ENCODE results near the gene ZNF605.
"Not testable (repeated sequence)": the region's sequence is repeated elsewhere in the genome, so short reads cannot be mapped to it uniquely, and the experiment has no call there.

Gene ZNF605

DNA sequence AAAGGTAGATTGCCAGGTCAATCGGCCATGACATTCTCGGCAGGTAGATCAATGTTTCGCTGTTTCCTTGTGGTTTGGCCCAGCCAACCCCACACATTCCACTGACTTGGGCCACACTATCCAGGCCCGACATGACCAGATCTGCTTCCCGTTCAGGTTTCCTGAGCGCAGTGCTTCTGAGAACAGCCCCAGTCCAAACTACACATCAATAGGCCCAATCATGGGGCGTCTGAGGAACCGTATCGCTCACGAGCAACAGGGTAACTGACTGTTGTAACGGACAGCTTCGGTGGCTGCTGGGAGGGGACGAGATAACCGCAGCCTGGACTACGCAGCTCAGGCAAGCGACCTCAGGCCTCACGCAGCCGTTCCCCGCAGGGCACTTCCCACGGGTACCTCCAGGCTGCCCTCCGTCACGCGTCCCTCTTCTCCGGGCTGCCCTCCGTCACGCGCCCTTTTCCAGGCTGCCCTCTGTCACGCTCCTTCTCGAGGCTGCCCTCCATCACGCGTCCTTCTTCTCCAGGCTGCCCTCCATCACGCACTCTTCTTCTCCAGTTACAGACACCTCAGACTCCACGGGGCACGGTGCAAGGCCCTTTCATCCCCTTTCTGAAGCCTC lies 14.7 kb downstream of the ZNF605 start:
- Histone ChIP-seq H3K79me2 (ENCODE audit: insufficient read depth, low read depth) (no peaks in the 10 kb centered on the region), H2AFZ (ENCODE audit: low read depth) (no peak overlapping the region), H3K9ac (no peak overlapping the region), H3K4me1 (ENCODE audit: low read depth, poor library complexity, severe bottlenecking) (no peaks in the 10 kb centered on the region), H3K27ac (no peak overlapping the region), H3K4me3 (IDR thresholded peaks at IDR 0.05; ENCODE audit: insufficient read depth, low read depth, low read length) (no peak overlapping the region), H3K4me2 (no peak overlapping the region), H3K27me3 (ENCODE audit: insufficient read depth, low read depth) (no peaks in the 10 kb centered on the region), H4K20me1 (ENCODE audit: insufficient read depth) (no peaks in the 10 kb centered on the region), H3K36me3 (ENCODE audit: insufficient read depth) (no peaks in the 10 kb centered on the region)
- TF ChIP-seq, protein P1, sequence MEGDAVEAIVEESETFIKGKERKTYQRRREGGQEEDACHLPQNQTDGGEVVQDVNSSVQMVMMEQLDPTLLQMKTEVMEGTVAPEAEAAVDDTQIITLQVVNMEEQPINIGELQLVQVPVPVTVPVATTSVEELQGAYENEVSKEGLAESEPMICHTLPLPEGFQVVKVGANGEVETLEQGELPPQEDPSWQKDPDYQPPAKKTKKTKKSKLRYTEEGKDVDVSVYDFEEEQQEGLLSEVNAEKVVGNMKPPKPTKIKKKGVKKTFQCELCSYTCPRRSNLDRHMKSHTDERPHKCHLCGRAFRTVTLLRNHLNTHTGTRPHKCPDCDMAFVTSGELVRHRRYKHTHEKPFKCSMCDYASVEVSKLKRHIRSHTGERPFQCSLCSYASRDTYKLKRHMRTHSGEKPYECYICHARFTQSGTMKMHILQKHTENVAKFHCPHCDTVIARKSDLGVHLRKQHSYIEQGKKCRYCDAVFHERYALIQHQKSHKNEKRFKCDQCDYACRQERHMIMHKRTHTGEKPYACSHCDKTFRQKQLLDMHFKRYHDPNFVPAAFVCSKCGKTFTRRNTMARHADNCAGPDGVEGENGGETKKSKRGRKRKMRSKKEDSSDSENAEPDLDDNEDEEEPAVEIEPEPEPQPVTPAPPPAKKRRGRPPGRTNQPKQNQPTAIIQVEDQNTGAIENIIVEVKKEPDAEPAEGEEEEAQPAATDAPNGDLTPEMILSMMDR (conservative IDR thresholded peaks at IDR 0.05; ENCODE audit: low read depth, low read length) = no peak

DNA sequence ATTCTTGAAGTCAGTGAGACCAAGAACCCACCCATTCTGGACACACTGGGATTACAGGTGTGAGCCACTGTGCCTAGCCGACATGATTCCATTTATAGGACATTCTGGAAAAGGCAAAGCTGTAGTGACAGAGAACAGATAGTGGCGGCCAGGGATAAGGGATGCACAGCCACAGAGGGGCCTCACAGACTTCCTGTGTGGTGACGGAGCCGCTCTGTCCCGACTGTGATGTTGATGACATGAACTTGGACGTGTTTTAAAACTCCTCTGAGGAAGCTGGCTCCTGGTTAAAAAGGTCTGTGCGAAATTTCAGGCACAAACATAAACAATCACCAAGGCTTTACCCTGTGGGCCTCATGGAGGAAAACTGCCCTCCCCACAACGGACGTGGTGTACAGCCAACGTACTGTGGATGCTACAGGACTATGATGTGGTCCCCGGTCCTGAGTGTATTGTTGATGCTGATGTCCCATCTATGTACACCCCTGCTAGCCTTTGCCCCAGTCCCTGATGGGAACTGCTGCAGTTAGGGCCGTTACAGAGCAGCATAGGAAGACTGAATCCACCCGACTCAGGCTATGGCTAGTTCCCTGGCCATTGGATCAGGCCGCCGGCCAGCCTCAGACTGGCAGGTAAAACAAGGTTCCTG lies 15.9 kb downstream of the ZNF605 start:
- TF ChIP-seq, protein P1 (conservative IDR thresholded peaks at IDR 0.05; ENCODE audit: low read depth, low read length) = no peak
- H3K4me3 ChIP-seq (IDR thresholded peaks at IDR 0.05; ENCODE audit: insufficient read depth, low read depth, low read length) = no peak overlapping the region
- H3K36me3 ChIP-seq (ENCODE audit: insufficient read depth) = no peaks in the 10 kb centered on the region
- no peaks in the 10 kb centered on the region for H3K4me1 ChIP-seq (ENCODE audit: low read depth, poor library complexity, severe bottlenecking)
- no peaks in the 10 kb centered on the region for H4K20me1 ChIP-seq (ENCODE audit: insufficient read depth)
- H3K9ac ChIP-seq = no peak overlapping the region
- no peak overlapping the region for H2AFZ ChIP-seq (ENCODE audit: low read depth)
- no peaks in the 10 kb centered on the region for H3K79me2 ChIP-seq (ENCODE audit: insufficient read depth, low read depth)
- no peak overlapping the region for H3K27ac ChIP-seq
- H3K4me2 ChIP-seq = no peak overlapping the region
- H3K27me3 ChIP-seq (ENCODE audit: insufficient read depth, low read depth) = no peaks in the 10 kb centered on the region

DNA sequence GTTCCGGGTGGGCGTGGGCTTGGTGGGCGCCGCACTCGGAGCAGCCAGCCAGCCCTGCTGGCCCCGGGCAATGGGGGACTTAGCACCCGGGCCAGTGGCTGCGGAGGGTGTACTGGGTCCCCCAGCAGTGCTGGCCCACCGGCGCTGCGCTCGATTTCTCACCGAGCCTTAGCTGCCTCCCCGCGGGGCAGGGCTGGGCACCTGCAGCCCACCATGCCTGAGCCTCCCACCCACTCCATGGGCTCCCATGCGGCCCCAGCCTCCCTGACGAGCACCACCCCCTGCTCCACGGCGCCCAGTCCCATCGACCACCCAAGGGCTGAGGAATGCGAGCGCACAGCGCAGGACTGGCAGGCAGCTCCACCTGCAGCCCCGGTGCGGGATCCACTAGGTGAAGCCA lies 17.3 kb downstream of the ZNF605 start:
- not testable (repeated sequence) for H3K27ac ChIP-seq; H3K27me3 ChIP-seq (ENCODE audit: insufficient read depth, low read depth); H3K79me2 ChIP-seq (ENCODE audit: insufficient read depth, low read depth); H3K4me1 ChIP-seq (ENCODE audit: low read depth, poor library complexity, severe bottlenecking); H3K4me2 ChIP-seq; H4K20me1 ChIP-seq (ENCODE audit: insufficient read depth); H3K36me3 ChIP-seq (ENCODE audit: insufficient read depth); H3K9ac ChIP-seq; H2AFZ ChIP-seq (ENCODE audit: low read depth); H3K4me3 ChIP-seq (IDR thresholded peaks at IDR 0.05; ENCODE audit: insufficient read depth, low read depth, low read length)

DNA sequence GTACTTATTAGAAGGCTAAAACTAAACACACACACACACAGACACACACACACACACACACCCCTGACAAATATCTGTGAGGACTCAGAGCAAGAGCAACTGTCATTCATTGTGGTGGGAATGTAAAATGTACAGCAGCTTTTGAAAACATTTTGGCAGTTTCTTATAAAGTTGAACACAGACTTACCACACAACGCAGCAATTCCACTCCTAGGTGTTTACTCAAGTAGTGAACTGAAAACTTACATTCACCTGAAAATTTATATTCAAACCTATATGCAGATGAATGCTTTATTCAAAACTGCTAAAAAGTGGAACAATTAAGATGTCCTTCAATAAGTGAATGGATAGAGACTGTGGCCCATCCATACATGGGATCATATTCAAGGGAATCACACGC lies 18.6 kb downstream of the ZNF605 start:
- TF ChIP-seq, protein P1 (conservative IDR thresholded peaks at IDR 0.05; ENCODE audit: low read depth, low read length) = no peak
- Histone ChIP-seq H3K79me2 (ENCODE audit: insufficient read depth, low read depth) (no peaks in the 10 kb centered on the region), H3K4me2 (no peak overlapping the region)

GRCh38 chr12:132936921-132937320 lies 19.2 kb downstream of the ZNF605 start:
- not testable (repeated sequence) for H3K36me3 ChIP-seq (ENCODE audit: insufficient read depth); H4K20me1 ChIP-seq (ENCODE audit: insufficient read depth); H3K27ac ChIP-seq; H2AFZ ChIP-seq (ENCODE audit: low read depth); H3K27me3 ChIP-seq (ENCODE audit: insufficient read depth, low read depth); H3K79me2 ChIP-seq (ENCODE audit: insufficient read depth, low read depth); H3K4me3 ChIP-seq (IDR thresholded peaks at IDR 0.05; ENCODE audit: insufficient read depth, low read depth, low read length); H3K4me1 ChIP-seq (ENCODE audit: low read depth, poor library complexity, severe bottlenecking); H3K9ac ChIP-seq; H3K4me2 ChIP-seq

More for the DNA sequence above, 18.6 kb downstream of the ZNF605 start:
- no peak overlapping the region for H2AFZ ChIP-seq (ENCODE audit: low read depth)
- H3K4me3 ChIP-seq (IDR thresholded peaks at IDR 0.05; ENCODE audit: insufficient read depth, low read depth, low read length) = no peak overlapping the region
- no peaks in the 10 kb centered on the region for H3K27me3 ChIP-seq (ENCODE audit: insufficient read depth, low read depth)
- H3K4me1 ChIP-seq (ENCODE audit: low read depth, poor library complexity, severe bottlenecking) = no peaks in the 10 kb centered on the region
- H3K36me3 ChIP-seq (ENCODE audit: insufficient read depth) = no peaks in the 10 kb centered on the region
- H3K27ac ChIP-seq = no peak overlapping the region
- no peak overlapping the region for H3K9ac ChIP-seq
- H4K20me1 ChIP-seq (ENCODE audit: insufficient read depth) = no peaks in the 10 kb centered on the region

Measured in KMS-11 (cell line).